IPS-20b (cell line): Measurements from ENCODE around the gene RAI1.

ENCODE experiments used
- H3K27ac ChIP-seq: one replicate; pipeline ENCODE4 v1.5.1; 2013; ENCODE audit warnings: low read length
- H3K27me3 ChIP-seq: 2 replicates; pipeline ENCODE4 v1.6.1; 2013; ENCODE audit warnings: mild to moderate bottlenecking, low read length, inconsistent platforms; ENCODE audit not compliant: insufficient read depth
- H3K36me3 ChIP-seq: 2 replicates; pipeline ENCODE4 v1.6.1; 2013; ENCODE audit warnings: low read depth, mild to moderate bottlenecking, inconsistent platforms, low read length, moderate library complexity; ENCODE audit not compliant: insufficient read depth
- H3K4me1 ChIP-seq: 2 replicates; pipeline ENCODE4 v1.6.1; 2013; ENCODE audit warnings: mild to moderate bottlenecking, control low read depth, inconsistent platforms, low read length, moderate library complexity; ENCODE audit not compliant: insufficient read depth
- H3K4me3 ChIP-seq: 2 replicates; pipeline ENCODE4 v1.5.1; 2013; ENCODE audit warnings: mild to moderate bottlenecking, low read length, inconsistent platforms
- H3K9ac ChIP-seq: 2 replicates; pipeline ENCODE4 v1.6.1; 2013; ENCODE audit warnings: low read depth, mild to moderate bottlenecking, inconsistent platforms, low read length, moderate library complexity
- H3K9me3 ChIP-seq: 2 replicates; pipeline ENCODE4 v1.6.1; 2013; ENCODE audit warnings: mild to moderate bottlenecking, low read depth, low read length, inconsistent platforms; ENCODE audit not compliant: insufficient read depth

Gene RAI1

GRCh38 chr17:17848311-17849082 lies 167.2 kb downstream of the RAI1 start:
- H3K27me3 ChIP-seq: no peaks in the 10 kb centered on the region
- no peaks in the 10 kb centered on the region for H3K36me3 ChIP-seq
- H3K4me1 ChIP-seq: peaks cover 8% of the 10 kb centered on the region
- no peaks in the 10 kb centered on the region for H3K9me3 ChIP-seq
- no peak overlapping the region for H3K27ac ChIP-seq
- H3K4me3 ChIP-seq: no peak overlapping the region
- H3K9ac ChIP-seq: no peak overlapping the region

DNA sequence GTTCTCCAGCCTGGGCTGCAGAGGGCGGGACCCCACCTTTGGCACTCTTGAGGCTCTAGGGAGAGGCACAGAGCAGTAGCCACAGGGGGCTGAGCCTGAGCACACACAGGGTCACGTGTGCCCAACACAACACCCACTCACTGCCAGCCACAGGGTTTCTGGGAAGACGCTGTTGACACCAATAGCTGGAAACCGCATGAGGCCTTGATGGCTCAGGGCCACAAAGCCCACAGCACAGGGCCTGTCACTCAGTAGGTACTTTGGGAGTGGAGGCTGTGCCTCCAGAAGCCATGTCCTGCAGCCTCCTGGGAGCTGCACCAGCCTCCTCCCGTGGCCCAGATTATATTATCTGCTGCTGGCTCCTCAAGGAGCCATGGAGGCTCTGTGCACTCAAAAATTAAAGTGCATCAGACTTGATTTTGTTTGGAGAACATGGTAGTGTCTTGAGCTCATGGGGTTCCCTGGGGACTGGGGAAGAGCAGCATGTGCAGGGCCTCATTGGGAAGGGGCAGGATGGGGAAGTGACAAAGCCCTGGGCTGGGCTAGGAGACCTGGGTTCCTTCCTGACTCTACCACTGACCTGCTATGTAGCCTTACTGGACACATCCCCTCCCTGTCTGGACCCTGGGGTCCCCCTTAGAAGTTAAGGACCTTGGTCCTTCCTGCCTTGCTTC lies 168.0 kb downstream of the RAI1 start:
- H3K27ac ChIP-seq: no peak overlapping the region
- no peak overlapping the region for H3K9ac ChIP-seq
- no peaks in the 10 kb centered on the region for H3K27me3 ChIP-seq
- H3K4me3 ChIP-seq: no peak overlapping the region
- peaks cover 8% of the 10 kb centered on the region for H3K4me1 ChIP-seq
- H3K36me3 ChIP-seq: no peaks in the 10 kb centered on the region
- no peaks in the 10 kb centered on the region for H3K9me3 ChIP-seq

GRCh38 chr17:17849845-17850373 lies 168.7 kb downstream of the RAI1 start:
- Histone ChIP-seq H3K4me3 (no peak overlapping the region), H3K36me3 (no peaks in the 10 kb centered on the region), H3K4me1 (peaks cover 8% of the 10 kb centered on the region), H3K9ac (no peak overlapping the region), H3K9me3 (no peaks in the 10 kb centered on the region), H3K27ac (no peak overlapping the region), H3K27me3 (no peaks in the 10 kb centered on the region)

DNA sequence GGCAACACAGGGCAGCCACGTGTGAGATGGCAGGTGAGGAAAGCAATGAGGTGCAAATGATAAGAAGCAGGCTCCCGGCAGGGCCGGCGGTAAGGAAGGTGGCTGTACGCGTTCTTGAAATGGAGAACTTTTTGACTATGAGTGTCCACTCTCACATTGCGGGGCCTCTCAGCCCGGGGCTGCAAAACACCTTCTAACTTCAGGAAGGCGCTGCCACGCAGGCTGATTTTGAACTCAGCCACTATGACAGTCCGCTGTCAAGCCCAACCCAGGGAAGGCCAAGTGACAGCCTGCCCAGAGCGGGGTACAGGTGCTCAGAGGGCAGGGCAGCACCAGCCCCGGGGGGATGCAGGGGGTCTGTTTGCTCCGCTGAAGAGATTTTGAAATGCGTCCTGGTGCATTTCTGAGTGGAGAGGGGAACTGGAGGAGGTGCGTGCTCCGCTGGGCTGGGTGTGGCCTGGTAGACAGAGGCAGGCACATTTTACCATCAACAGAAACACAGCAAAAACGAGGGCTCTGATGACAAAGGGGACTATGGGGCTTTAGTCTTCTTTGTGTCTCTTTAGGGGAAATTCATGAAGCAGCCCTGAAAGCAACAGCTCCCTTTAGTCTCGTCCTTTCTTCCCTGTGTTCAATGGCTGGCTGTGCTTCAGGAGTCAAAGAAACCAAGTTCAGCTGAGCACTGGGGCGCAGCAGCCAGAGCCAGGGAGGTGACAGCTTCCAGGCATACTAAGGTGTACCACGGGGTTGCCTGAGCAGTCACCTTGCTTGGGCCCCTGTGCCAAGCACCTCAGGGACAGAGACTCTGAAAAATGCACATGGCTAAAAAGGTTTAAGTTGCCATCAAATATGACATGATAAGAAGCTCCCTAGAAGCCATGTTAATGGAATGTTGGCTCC lies 170.1 kb downstream of the RAI1 start:
- H3K4me1 ChIP-seq: peaks cover 8% of the 10 kb centered on the region
- no peaks in the 10 kb centered on the region for H3K36me3 ChIP-seq
- no peak overlapping the region for H3K4me3 ChIP-seq
- H3K9ac ChIP-seq: no peak overlapping the region
- H3K9me3 ChIP-seq: no peaks in the 10 kb centered on the region
- no peaks in the 10 kb centered on the region for H3K27me3 ChIP-seq
- no peak overlapping the region for H3K27ac ChIP-seq

- no peaks in the 10 kb centered on the region for H3K27me3 ChIP-seq
- H3K4me1 ChIP-seq: peaks cover 8% of the 10 kb centered on the region
- H3K4me3 ChIP-seq: no peak overlapping the region
- no peak overlapping the region for H3K9ac ChIP-seq
- H3K27ac ChIP-seq: no peak overlapping the region
- H3K9me3 ChIP-seq: no peaks in the 10 kb centered on the region
- H3K36me3 ChIP-seq: no peaks in the 10 kb centered on the region
Observed at GRCh38 chr17:17852930-17853329, 171.7 kb downstream of the RAI1 start.

GRCh38 chr17:17853811-17854447 lies 172.7 kb downstream of the RAI1 start:
- Histone ChIP-seq H3K9ac (no peak overlapping the region), H3K36me3 (no peaks in the 10 kb centered on the region), H3K9me3 (no peaks in the 10 kb centered on the region), H3K4me1 (peaks cover 8% of the 10 kb centered on the region), H3K4me3 (no peak overlapping the region), H3K27ac (no peak overlapping the region), H3K27me3 (no peaks in the 10 kb centered on the region)

GRCh38 chr17:17855976-17856375 lies 174.7 kb downstream of the RAI1 start:
- no peak overlapping the region for H3K9ac ChIP-seq
- H3K9me3 ChIP-seq: no peaks in the 10 kb centered on the region
- H3K36me3 ChIP-seq: no peaks in the 10 kb centered on the region
- H3K27ac ChIP-seq: no peak overlapping the region
- peaks cover 4% of the 10 kb centered on the region; the same call in 1 of the 2 replicates for H3K4me1 ChIP-seq
- no peaks in the 10 kb centered on the region for H3K27me3 ChIP-seq
- no peak overlapping the region for H3K4me3 ChIP-seq

DNA sequence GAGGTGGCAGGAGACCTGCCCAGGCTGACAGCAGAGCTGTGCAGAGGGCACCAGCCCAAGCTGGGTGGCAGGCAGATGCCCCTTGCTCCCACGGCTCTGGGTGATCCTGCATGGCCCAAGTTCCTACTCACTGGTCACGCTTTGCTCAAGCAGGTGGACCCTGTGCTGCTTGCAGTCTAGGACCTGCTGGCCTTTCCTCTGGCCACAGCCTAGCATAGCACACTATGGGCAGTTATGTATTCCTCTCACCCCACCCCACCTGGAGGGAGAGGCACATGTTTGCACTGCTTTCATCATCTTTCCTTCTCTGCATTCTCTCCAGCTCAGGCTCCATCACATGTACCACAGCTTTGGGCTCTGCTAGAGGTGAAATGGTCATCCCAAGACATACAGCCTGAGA lies 175.1 kb downstream of the RAI1 start:
- Histone ChIP-seq H3K9me3 (no peaks in the 10 kb centered on the region), H3K9ac (no peak overlapping the region), H3K4me3 (no peak overlapping the region), H3K4me1 (peaks cover 4% of the 10 kb centered on the region; the same call in 1 of the 2 replicates), H3K36me3 (no peaks in the 10 kb centered on the region), H3K27ac (no peak overlapping the region), H3K27me3 (no peaks in the 10 kb centered on the region)

GRCh38 chr17:17857496-17857895 lies 176.2 kb downstream of the RAI1 start:
- Histone ChIP-seq H3K36me3 (no peaks in the 10 kb centered on the region), H3K27me3 (no peaks in the 10 kb centered on the region), H3K4me3 (no peak overlapping the region), H3K9ac (no peak overlapping the region), H3K9me3 (no peaks in the 10 kb centered on the region), H3K4me1 (peaks cover 4% of the 10 kb centered on the region; the same call in 1 of the 2 replicates), H3K27ac (no peak overlapping the region)

GRCh38 chr17:17859909-17860765 lies 178.9 kb downstream of the RAI1 start:
- H3K27ac ChIP-seq: no peak overlapping the region

More at GRCh38 chr17:17859909-17860765, 178.9 kb downstream of the RAI1 start:
- H3K9me3 ChIP-seq: no peaks in the 10 kb centered on the region
- no peaks in the 10 kb centered on the region for H3K27me3 ChIP-seq
- H3K4me3 ChIP-seq: no peak overlapping the region
- no peak overlapping the region for H3K9ac ChIP-seq
- H3K4me1 ChIP-seq: peaks cover 4% of the 10 kb centered on the region; the same call in 1 of the 2 replicates
- no peaks in the 10 kb centered on the region for H3K36me3 ChIP-seq
